Upper lobe of left lung (tissue), 6 donors: ENCODE results near the gene UGT1A8. TPM values are rescaled to one million over a fixed set of nuclear protein-coding genes. Genes with fewer than 3 reads are reported as not detected.

ENCODE experiments used
- ATAC-seq, 2 donors: fragments of 200-7000 bp; cut with Tn5 transposase; one replicate each; pipeline ENCODE4 v1.9.1; 2022; ENCODE audit warnings: mild to moderate bottlenecking in 2 of 2, moderate library complexity in 2 of 2; ENCODE audit not compliant: low FRiP score in 2 of 2
- DNase-seq, 2 donors: peaks; one replicate each; pipeline ENCODE4 v3.0.0-alpha.2; 2019 to 2020
- H3K27ac ChIP-seq, 4 donors: fragments of 200-600 bp; sonication (generic); one replicate each; pipeline ENCODE4 v1.5.1; 2016 to 2019
- H3K27me3 ChIP-seq, 4 donors: fragments of 200-600 bp; sonication (generic); one replicate each; pipeline ENCODE4 v1.5.1; 2017 to 2019
- H3K36me3 ChIP-seq, 4 donors: fragments of 200-600 bp; sonication (generic); one replicate each; pipeline ENCODE4 v1.5.1; 2016 to 2019
- H3K4me1 ChIP-seq, 4 donors: fragments of 200-600 bp; sonication (generic); one replicate each; pipeline ENCODE4 v1.5.1; 2018 to 2019
- H3K4me3 ChIP-seq, 4 donors: fragments of 200-600 bp; sonication (generic); one replicate each; pipeline ENCODE4 v1.5.1; 2017 to 2019; ENCODE audit warnings: mild to moderate bottlenecking in 2 of 4, moderate library complexity in 1 of 4
- H3K9me3 ChIP-seq, 4 donors: fragments of 200-600 bp; sonication (generic); one replicate each; pipeline ENCODE4 v1.5.1; 2018 to 2019
- EP300 ChIP-seq, 4 donors: sonication (generic); formaldehyde crosslinking; IDR thresholded peaks; one replicate each; pipeline ENCODE4 v1.5.1; 2017; ENCODE audit warnings: antibody characterized with exemption in 4 of 4, control low read depth in 2 of 4
- POLR2A ChIP-seq, 4 donors: fragments of 450-650 bp; IDR thresholded peaks; one replicate each; pipeline ENCODE4 v1.5.1; 2016 to 2017; ENCODE audit warnings: antibody characterized with exemption in 4 of 4, mild to moderate bottlenecking in 2 of 4
- POLR2AphosphoS5 ChIP-seq, 2 donors: sonication (generic); formaldehyde crosslinking; IDR thresholded peaks; one replicate each; pipeline ENCODE4 v1.5.1; 2017; ENCODE audit warnings: antibody characterized with exemption in 2 of 2
- WGBS, 2 donors: methylation state at CpG; one replicate each; pipeline ENCODE4 v1.1.5; 2017 to 2018; 5-methylcytosine and 5-hydroxymethylcytosine counted together
- total RNA-seq, 6 donors: library from RNA; depleted of rRNA in 4 of 6; stranded (reverse); fragments of >200 nt in 4 of 6; gene quantifications; one replicate each; pipeline versions ENCODE4 v1.1.0 to v1.2.1, GENCODE V29; 2016 to 2021
- TF ChIP-seq, protein P1 (sequence below), 6 experiments: fragments of 450-650 bp in 4 of 6; fragments of 200-600 bp in 2 of 6; sonication (generic) in 2 of 6; IDR thresholded peaks; one replicate each; pipeline ENCODE4 v1.5.1; 2016 to 2019; ENCODE audit warnings: antibody characterized with exemption in 6 of 6
- donor health status: DM: no; HTN: no; CAD: no; lungs with moderate emphysema.
- donor health status: DM: no; HTN: yes; CAD: no; lungs with severe emphysema.

Gene UGT1A8
- total RNA-seq, 6 donors from 2014 or later, result not detected

DNA sequence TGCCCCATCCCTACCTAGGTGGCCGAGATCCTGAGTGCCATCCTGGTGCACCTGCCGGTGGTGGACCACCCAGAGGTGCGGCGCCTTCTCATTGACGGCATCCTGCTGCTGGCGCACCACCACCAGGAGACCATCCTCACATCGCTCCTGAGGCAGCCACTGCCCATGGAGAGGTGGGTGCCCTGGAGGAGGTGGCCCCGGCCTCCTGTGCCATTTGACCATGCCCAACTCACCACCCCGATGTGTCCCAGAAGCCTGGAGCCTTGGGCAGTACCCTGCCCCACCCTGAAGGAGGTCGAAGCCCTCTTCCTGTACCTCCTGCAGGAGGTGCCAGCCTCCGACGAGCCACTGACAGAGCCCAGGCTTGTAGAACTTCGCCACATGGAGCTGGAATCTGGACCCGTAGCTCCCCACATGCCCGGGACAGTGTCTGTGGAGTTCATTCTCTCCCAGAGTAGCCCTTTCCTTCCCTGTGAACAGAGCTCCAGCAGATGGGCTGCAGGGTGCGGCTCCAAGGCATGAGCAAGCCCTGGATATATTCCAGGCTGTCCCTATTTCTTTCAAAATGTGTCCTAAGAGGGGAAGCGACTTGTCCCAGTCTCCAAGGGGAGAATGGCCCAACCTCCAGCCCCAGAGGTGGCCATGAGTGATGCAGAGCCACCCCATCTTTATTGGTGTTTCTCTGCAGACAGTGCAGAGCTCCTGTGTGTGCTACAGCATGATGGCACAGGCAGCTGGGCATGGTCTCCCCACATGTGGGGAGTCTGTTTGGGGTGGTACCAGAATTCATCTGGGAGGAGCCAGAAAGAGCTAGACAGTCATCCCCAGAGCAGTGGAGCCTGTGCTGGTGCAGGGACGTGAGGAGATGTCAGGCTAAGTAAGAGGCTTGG, 202.7 kb downstream of the UGT1A8 start:
- DNase-seq (peak; percentile 10 to 59), ATAC-seq (peak in 1 of 2 donors; percentile 23)
- Histone ChIP-seq H3K4me1 (no peaks in the 10 kb centered on the region), H3K4me3 (no peak overlapping the region), H3K36me3 (no peaks in the 10 kb centered on the region), H3K27ac (no peak overlapping the region), H3K9me3 (no peaks in the 10 kb centered on the region), H3K27me3 (no peaks in the 10 kb centered on the region)
- WGBS, 2 donors, result 83 to 89% methylated on average over 6 to 18 of the region's 18 CpGs
- TF ChIP-seq POLR2A (IDR thresholded peaks at IDR 0.05), result no peak
- TF ChIP-seq, protein P1, sequence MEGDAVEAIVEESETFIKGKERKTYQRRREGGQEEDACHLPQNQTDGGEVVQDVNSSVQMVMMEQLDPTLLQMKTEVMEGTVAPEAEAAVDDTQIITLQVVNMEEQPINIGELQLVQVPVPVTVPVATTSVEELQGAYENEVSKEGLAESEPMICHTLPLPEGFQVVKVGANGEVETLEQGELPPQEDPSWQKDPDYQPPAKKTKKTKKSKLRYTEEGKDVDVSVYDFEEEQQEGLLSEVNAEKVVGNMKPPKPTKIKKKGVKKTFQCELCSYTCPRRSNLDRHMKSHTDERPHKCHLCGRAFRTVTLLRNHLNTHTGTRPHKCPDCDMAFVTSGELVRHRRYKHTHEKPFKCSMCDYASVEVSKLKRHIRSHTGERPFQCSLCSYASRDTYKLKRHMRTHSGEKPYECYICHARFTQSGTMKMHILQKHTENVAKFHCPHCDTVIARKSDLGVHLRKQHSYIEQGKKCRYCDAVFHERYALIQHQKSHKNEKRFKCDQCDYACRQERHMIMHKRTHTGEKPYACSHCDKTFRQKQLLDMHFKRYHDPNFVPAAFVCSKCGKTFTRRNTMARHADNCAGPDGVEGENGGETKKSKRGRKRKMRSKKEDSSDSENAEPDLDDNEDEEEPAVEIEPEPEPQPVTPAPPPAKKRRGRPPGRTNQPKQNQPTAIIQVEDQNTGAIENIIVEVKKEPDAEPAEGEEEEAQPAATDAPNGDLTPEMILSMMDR (IDR thresholded peaks at IDR 0.05), result no peak
- no peak for TF ChIP-seq POLR2AphosphoS5 (IDR thresholded peaks at IDR 0.05)
- no peak for TF ChIP-seq EP300 (IDR thresholded peaks at IDR 0.05)

DNA sequence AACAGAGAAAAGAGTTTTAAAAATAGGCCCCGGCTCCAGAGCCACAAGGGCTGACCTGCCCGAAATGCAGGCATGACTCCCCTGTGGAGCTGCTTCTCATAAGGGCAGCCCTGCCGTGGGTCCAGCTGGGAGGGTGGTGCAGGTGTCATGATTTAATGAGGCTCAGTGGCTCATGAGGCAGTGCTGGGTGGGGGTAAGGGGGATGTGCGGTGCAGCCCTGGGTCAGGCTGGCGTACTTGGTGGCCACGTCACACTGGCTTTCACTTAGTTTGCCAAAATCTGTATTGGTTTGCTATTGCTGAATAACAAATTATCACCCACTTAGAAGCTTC, 203.3 kb downstream of the UGT1A8 start:
- DNase-seq (no peak), ATAC-seq (no peak)
- Histone ChIP-seq H3K4me3 (no peak overlapping the region), H3K36me3 (no peaks in the 10 kb centered on the region), H3K27ac (no peak overlapping the region), H3K9me3 (no peaks in the 10 kb centered on the region), H3K4me1 (no peaks in the 10 kb centered on the region), H3K27me3 (no peaks in the 10 kb centered on the region)
- TF ChIP-seq EP300 (IDR thresholded peaks at IDR 0.05), result no peak
- TF ChIP-seq POLR2AphosphoS5 (IDR thresholded peaks at IDR 0.05), result no peak
- TF ChIP-seq POLR2A (IDR thresholded peaks at IDR 0.05), result no peak
- TF ChIP-seq, protein P1 (IDR thresholded peaks at IDR 0.05), result no peak
- 82 to 85% methylated on average over 3 to 6 of the region's 6 CpGs for WGBS, 2 donors

DNA sequence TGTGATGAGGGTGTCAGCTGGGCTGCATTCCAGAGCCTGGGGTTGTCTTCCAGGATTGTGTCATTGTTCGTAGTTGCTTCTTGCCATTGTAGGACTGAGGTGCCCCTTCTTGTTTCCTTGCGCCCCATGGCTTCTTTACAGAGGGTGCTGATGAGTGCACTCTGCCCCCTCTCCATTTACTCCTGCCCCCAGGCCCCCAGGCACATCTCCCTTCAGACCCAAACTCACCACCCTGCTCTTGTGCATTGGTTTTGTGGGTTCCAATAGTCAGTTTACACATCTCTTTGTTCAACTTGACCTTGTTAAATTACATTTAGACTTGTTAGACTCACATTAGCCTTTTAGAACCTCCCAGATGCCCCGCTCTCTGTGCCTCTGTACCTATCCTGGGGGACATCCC, 203.8 kb downstream of the UGT1A8 start:
- no peak for DNase-seq

DNA sequence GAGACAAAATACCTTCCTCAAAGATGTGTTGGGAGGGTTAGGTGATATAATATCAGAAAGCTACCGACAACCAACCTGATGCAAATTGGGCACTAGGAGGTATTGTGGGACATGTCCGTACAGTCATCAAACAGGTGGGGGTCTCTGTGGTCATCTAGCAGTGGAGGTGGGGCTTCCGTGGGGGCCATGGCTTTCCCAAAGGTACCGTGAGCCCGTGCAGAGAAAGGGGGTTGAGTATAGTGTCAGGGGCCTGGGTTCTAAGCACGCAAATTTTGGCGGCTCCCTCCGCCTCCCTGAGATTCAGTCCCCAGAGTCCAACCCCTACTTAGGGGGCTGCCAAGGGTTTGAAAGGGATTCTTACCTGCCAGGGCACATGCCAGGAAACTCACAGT, 204.3 kb downstream of the UGT1A8 start:
- 88 to 93% methylated on average over 5 to 8 of the region's 8 CpGs for WGBS, 2 donors
- no peak overlapping the region for H3K27ac ChIP-seq
- H3K4me3 ChIP-seq, result no peak overlapping the region
- no peak for ATAC-seq
- H3K27me3 ChIP-seq, result no peaks in the 10 kb centered on the region
- DNase-seq, result no peak
- TF ChIP-seq, protein P1 (IDR thresholded peaks at IDR 0.05), result no peak
- no peak for TF ChIP-seq POLR2A (IDR thresholded peaks at IDR 0.05)
- H3K4me1 ChIP-seq, result no peaks in the 10 kb centered on the region
- H3K36me3 ChIP-seq, result no peaks in the 10 kb centered on the region
- H3K9me3 ChIP-seq, result peaks cover 0 to 3% (median 0%) of the 10 kb centered on the region in 4 donors

More for the DNA sequence above, 203.8 kb downstream of the UGT1A8 start:
- Histone ChIP-seq H3K9me3 (peaks cover 0 to 2% (median 0%) of the 10 kb centered on the region in 4 donors), H3K4me1 (no peaks in the 10 kb centered on the region), H3K36me3 (no peaks in the 10 kb centered on the region), H3K27me3 (no peaks in the 10 kb centered on the region), H3K4me3 (no peak overlapping the region), H3K27ac (no peak overlapping the region)
- 85 to 94% methylated on average over 3 of the region's 3 CpGs for WGBS, 2 donors
- ATAC-seq, result no peak
- no peak for TF ChIP-seq POLR2A (IDR thresholded peaks at IDR 0.05)
- TF ChIP-seq, protein P1 (IDR thresholded peaks at IDR 0.05), result no peak
